Breast epithelium (tissue), 4 donors: ENCODE results near the gene FAM83B. TPM values are rescaled to one million over a fixed set of nuclear protein-coding genes. Genes with fewer than 3 reads are reported as not detected.

Source experiments
- DNase-seq, 2 donors: peaks; one replicate each; pipeline ENCODE4 v3.0.0-alpha.2; 2019; ENCODE audit warnings: low spot score in 2 of 2
- H3K27ac ChIP-seq, 2 donors: fragments of 200-600 bp; sonication (generic) in 1 of 2; one replicate each; pipeline ENCODE4 v1.5.1; 2016 to 2019; ENCODE audit warnings: mild to moderate bottlenecking in 1 of 2
- H3K27me3 ChIP-seq, 2 donors: fragments of 200-600 bp; sonication (generic) in 1 of 2; one replicate each; pipeline versions ENCODE4 v1.5.1 to v1.6.0; 2017 to 2019; ENCODE audit warnings: control low read depth in 1 of 2, mild to moderate bottlenecking in 1 of 2
- H3K36me3 ChIP-seq: fragments of 200-600 bp; one replicate; pipeline ENCODE4 v1.5.1; 2019
- H3K4me1 ChIP-seq, 2 donors: fragments of 200-600 bp; sonication (generic); one replicate each; pipeline ENCODE4 v1.5.1; 2016 to 2019; ENCODE audit warnings: control low read depth in 1 of 2
- H3K4me3 ChIP-seq, 3 donors: fragments of 200-600 bp; sonication (generic); 1 replicate in 2 of 3; 2 replicates in 1 of 3; pipeline ENCODE4 v1.5.1; 2016 to 2019; ENCODE audit warnings: mild to moderate bottlenecking in 3 of 3, moderate library complexity in 2 of 3
- H3K9me3 ChIP-seq, 2 donors: fragments of 200-600 bp; sonication (generic) in 1 of 2; one replicate each; pipeline ENCODE4 v1.5.1; 2016 to 2019; ENCODE audit warnings: control low read depth in 1 of 2
- POLR2A ChIP-seq: fragments of 450-650 bp; IDR thresholded peaks from one replicate; pipeline ENCODE4 v1.6.1; 2016; ENCODE audit warnings: antibody characterized with exemption, mild to moderate bottlenecking, moderate library complexity
- POLR2AphosphoS5 ChIP-seq, 3 donors: sonication (generic); formaldehyde crosslinking; IDR thresholded peaks; one replicate each; pipeline ENCODE4 v1.6.1; 2017; ENCODE audit warnings: antibody characterized with exemption in 3 of 3
- intact Hi-C: fragments of 100-400 bp; cut with DNase I; formaldehyde crosslinking; loops from one replicate; pipeline ENCODE4 v1.15.1; 2023; ENCODE audit warnings: low total_unique reads
- total RNA-seq, 3 donors: library from RNA; depleted of rRNA; stranded (reverse); fragments of >200 nt; gene quantifications; one replicate each; pipeline ENCODE4 v1.1.0, GENCODE V29; 2016
- TF ChIP-seq, protein P1 (sequence below), 3 donors: fragments of 450-650 bp; IDR thresholded peaks; one replicate each; pipeline ENCODE4 v1.5.1; 2016 to 2017; ENCODE audit warnings: antibody characterized with exemption in 3 of 3, mild to moderate bottlenecking in 3 of 3, moderate library complexity in 3 of 3

Gene FAM83B
- total RNA-seq, 3 donors from 2014 or later, result 0.16 to 13.6 (median 8.8) TPM

DNA sequence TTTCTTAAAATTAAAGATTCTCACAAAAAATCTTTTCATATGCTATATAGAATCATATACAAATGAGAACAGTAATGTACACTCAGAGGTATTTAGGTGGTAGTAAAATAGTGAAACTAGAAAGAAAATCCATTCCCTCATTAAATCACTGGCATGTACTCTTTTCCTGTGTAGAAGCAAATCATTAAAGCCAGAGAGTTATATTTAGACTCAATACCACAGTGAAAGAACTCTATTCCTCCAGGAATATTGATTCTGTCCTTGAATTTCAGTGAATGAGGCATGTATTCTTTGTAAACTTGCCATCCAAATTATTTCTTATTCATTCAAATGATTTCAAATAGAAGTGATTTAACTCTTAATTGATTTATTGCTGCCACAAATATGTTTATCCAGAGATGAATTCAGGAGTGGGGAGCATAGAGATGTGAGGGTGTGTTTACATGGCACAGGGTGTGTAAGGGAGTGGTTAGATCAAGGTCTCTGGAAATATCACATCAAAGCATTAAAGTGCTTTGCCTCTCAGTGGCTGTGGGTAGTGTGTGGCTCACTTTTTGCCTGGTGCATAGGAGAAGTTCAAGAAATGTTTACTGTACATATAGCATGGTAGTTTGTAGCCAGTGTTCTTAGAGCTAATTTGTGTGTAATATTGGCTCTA, 141.2 kb downstream of the FAM83B start:
- TF ChIP-seq, protein P1, sequence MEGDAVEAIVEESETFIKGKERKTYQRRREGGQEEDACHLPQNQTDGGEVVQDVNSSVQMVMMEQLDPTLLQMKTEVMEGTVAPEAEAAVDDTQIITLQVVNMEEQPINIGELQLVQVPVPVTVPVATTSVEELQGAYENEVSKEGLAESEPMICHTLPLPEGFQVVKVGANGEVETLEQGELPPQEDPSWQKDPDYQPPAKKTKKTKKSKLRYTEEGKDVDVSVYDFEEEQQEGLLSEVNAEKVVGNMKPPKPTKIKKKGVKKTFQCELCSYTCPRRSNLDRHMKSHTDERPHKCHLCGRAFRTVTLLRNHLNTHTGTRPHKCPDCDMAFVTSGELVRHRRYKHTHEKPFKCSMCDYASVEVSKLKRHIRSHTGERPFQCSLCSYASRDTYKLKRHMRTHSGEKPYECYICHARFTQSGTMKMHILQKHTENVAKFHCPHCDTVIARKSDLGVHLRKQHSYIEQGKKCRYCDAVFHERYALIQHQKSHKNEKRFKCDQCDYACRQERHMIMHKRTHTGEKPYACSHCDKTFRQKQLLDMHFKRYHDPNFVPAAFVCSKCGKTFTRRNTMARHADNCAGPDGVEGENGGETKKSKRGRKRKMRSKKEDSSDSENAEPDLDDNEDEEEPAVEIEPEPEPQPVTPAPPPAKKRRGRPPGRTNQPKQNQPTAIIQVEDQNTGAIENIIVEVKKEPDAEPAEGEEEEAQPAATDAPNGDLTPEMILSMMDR (IDR thresholded peaks at IDR 0.05), result no peak
- TF ChIP-seq POLR2A, result no peak
- TF ChIP-seq POLR2AphosphoS5 (IDR thresholded peaks at IDR 0.05), result no peak
- no peak overlapping the region for H3K4me3 ChIP-seq
- H3K36me3 ChIP-seq, result no peaks in the 10 kb centered on the region
- no peak for DNase-seq
- no peak overlapping the region for H3K27ac ChIP-seq
- H3K9me3 ChIP-seq, result peaks cover 0 to 18% of the 10 kb centered on the region in 2 donors
- H3K27me3 ChIP-seq, result no peaks in the 10 kb centered on the region
- no peaks in the 10 kb centered on the region for H3K4me1 ChIP-seq
- intact Hi-C loops, result no loop called here

DNA sequence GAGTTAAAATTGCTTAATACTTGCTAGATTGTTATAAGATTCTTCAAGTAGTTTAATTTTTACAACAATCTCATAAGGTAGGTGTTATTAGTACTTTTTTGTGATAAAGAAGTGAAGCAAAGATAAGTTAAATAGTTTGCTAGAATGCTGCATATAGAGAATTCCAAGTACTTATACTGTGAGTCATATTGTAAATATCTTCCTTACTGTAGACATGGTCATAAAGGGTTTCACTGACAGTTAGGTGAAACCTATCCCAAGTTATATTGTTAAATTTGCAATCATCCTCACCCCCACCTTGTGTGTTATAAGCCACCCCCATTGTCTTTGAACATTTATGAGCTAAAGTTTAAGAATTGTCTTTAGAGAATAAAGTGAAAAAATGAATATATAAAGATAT, 142.0 kb downstream of the FAM83B start:
- no peak overlapping the region for H3K4me3 ChIP-seq
- H3K27me3 ChIP-seq, result no peaks in the 10 kb centered on the region
- no peaks in the 10 kb centered on the region for H3K4me1 ChIP-seq
- no peak overlapping the region for H3K27ac ChIP-seq
- H3K36me3 ChIP-seq, result no peaks in the 10 kb centered on the region
- no peak for DNase-seq
- intact Hi-C loops, result no loop called here
- peaks cover 0 to 19% of the 10 kb centered on the region in 2 donors for H3K9me3 ChIP-seq
- no peak for TF ChIP-seq POLR2A
- no peak for TF ChIP-seq POLR2AphosphoS5 (IDR thresholded peaks at IDR 0.05)
- TF ChIP-seq, protein P1 (IDR thresholded peaks at IDR 0.05), result no peak

DNA sequence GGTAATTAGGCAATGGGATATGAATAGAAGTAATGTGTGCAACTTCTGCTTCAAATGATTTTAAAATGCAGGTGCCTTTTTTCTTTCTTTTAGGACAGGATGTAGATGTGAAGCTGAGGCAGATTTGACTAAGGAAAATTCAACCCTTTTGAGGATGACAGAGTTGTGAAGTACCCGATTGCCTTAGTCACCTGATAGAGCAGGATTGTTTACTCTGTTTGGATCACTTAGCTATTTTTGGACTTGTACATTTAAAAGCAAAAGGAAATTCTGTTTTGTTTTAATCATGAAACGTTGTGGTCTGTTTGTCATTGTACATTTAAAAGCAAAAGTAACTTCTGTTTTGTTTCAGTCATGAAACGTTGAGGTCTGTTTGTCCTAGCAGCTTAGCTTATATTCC, 143.4 kb downstream of the FAM83B start:
- Histone ChIP-seq H3K27me3 (no peaks in the 10 kb centered on the region), H3K4me3 (no peak overlapping the region), H3K27ac (no peak overlapping the region), H3K36me3 (no peaks in the 10 kb centered on the region), H3K9me3 (peaks cover 0 to 22% of the 10 kb centered on the region in 2 donors), H3K4me1 (no peaks in the 10 kb centered on the region)
- DNase-seq, result no peak
- TF ChIP-seq, protein P1 (IDR thresholded peaks at IDR 0.05), result no peak
- TF ChIP-seq POLR2A (no peak), POLR2AphosphoS5 (IDR thresholded peaks at IDR 0.05) (no peak)
- intact Hi-C loops, result no loop called here
